OCI-LY3 (cell line): Measurements from ENCODE around the gene KIF1B.

ENCODE experiments used
- H2AFZ ChIP-seq: fragments of 200-600, 300-600 bp; shearing (Covaris generic); 2 replicates; pipeline ENCODE4 v1.6.0; 2014; ENCODE audit warnings: antibody characterized with exemption, low read depth, low read length
- H3K27ac ChIP-seq: fragments of 200-600, 300-600 bp; sonication (generic); 2 replicates; pipeline ENCODE4 v1.5.1; 2014; ENCODE audit warnings: mild to moderate bottlenecking, low read length, moderate library complexity, mixed read lengths
- H3K27me3 ChIP-seq: fragments of 200-600, 300-600 bp; sonication (generic); 2 replicates; pipeline ENCODE4 v1.6.1; 2014; ENCODE audit warnings: low read depth, low read length, mixed read lengths
- H3K36me3 ChIP-seq: fragments of 200-600, 300-600 bp; sonication (generic); replicated peaks from 2 replicates; pipeline ENCODE3; 2014; ENCODE audit warnings: low read depth, low read length, mixed read lengths
- H3K4me1 ChIP-seq: fragments of 300-600, 200-600 bp; sonication (generic); 2 replicates; pipeline ENCODE4 v1.6.1; 2014; ENCODE audit warnings: low read length, mixed read lengths
- H3K4me2 ChIP-seq: fragments of 200-600, 300-600 bp; sonication (generic); 2 replicates; pipeline ENCODE4 v1.6.1; 2014; ENCODE audit warnings: low read length, mixed read lengths
- H3K4me3 ChIP-seq: fragments of 300-600, 200-600 bp; sonication (generic); 2 replicates; pipeline ENCODE4 v1.5.1; 2014; ENCODE audit warnings: antibody characterized with exemption, mild to moderate bottlenecking, low read length, moderate library complexity
- H3K79me2 ChIP-seq: fragments of 300-600, 200-600 bp; shearing (Covaris generic); 2 replicates; pipeline ENCODE4 v1.6.1; 2014; ENCODE audit warnings: mild to moderate bottlenecking, low read length, mixed read lengths
- H3K9ac ChIP-seq: fragments of 300-600, 200-600 bp; shearing (Covaris generic); 2 replicates; pipeline ENCODE4 v1.6.0; 2014; ENCODE audit warnings: mild to moderate bottlenecking, low read length, moderate library complexity
- H3K9me3 ChIP-seq: fragments of 200-600, 300-600 bp; shearing (Covaris generic); 2 replicates; pipeline ENCODE4 v1.6.1; 2014; ENCODE audit warnings: low read length, mixed read lengths; ENCODE audit not compliant: insufficient read depth
- H4K20me1 ChIP-seq: fragments of 200-600, 300-600 bp; sonication (generic); 2 replicates; pipeline ENCODE4 v1.6.1; 2016; ENCODE audit warnings: low read length, mixed read lengths; ENCODE audit not compliant: insufficient read depth
- EZH2phosphoT487 ChIP-seq: fragments of 200-600 bp; shearing (Covaris generic); IDR thresholded peaks from 2 replicates; pipeline ENCODE4 v1.6.1; 2018; ENCODE audit warnings: antibody characterized with exemption, mixed run types, low read depth
- TF ChIP-seq, protein P1 (sequence below): fragments of 200-600, 300-600 bp; sonication (generic); IDR thresholded peaks from 2 replicates; pipeline ENCODE4 v1.5.1; 2014; ENCODE audit warnings: antibody characterized with exemption, low read length, low read depth

Gene KIF1B

DNA sequence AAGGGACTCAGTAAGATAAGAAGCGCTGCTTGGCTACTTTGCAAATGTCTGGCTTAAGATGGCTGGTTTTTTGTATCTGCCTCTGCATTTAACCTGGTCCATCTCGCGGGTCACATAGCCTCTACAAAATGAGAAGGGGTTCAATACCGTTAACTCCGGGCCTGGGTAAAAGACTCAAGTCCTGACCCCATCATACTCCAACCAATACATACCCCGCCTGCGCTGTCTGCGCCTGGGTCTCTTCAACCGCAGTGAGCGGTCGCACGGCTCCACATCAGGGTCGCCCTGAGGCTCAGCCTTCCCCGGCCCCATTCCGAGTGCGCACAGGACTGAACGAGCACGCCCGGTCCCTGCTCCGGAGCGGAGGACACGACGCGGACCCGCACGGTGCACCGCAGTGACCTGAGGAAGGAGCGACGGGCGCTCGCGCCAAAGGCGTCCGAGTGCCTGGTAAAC lies 187.9 kb downstream of the KIF1B start:
- Histone ChIP-seq H3K9me3 (no peaks in the 10 kb centered on the region), H3K9ac (peak overlapping the region; percentile 61), H3K4me1 (peaks cover 7% of the 10 kb centered on the region), H2AFZ (peak overlapping the region; percentile 47), H3K27me3 (no peaks in the 10 kb centered on the region), H3K4me2 (peak overlapping the region; percentile 57), H3K36me3 (peaks cover 7% of the 10 kb centered on the region), H3K79me2 (peaks cover 27% of the 10 kb centered on the region), H4K20me1 (no peaks in the 10 kb centered on the region), H3K27ac (peak overlapping the region; percentile 31; the same call in 1 of the 2 replicates), H3K4me3 (peak overlapping the region; percentile 89)
- TF ChIP-seq, protein P1, sequence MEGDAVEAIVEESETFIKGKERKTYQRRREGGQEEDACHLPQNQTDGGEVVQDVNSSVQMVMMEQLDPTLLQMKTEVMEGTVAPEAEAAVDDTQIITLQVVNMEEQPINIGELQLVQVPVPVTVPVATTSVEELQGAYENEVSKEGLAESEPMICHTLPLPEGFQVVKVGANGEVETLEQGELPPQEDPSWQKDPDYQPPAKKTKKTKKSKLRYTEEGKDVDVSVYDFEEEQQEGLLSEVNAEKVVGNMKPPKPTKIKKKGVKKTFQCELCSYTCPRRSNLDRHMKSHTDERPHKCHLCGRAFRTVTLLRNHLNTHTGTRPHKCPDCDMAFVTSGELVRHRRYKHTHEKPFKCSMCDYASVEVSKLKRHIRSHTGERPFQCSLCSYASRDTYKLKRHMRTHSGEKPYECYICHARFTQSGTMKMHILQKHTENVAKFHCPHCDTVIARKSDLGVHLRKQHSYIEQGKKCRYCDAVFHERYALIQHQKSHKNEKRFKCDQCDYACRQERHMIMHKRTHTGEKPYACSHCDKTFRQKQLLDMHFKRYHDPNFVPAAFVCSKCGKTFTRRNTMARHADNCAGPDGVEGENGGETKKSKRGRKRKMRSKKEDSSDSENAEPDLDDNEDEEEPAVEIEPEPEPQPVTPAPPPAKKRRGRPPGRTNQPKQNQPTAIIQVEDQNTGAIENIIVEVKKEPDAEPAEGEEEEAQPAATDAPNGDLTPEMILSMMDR, result no peak
- no peak for TF ChIP-seq EZH2phosphoT487

DNA sequence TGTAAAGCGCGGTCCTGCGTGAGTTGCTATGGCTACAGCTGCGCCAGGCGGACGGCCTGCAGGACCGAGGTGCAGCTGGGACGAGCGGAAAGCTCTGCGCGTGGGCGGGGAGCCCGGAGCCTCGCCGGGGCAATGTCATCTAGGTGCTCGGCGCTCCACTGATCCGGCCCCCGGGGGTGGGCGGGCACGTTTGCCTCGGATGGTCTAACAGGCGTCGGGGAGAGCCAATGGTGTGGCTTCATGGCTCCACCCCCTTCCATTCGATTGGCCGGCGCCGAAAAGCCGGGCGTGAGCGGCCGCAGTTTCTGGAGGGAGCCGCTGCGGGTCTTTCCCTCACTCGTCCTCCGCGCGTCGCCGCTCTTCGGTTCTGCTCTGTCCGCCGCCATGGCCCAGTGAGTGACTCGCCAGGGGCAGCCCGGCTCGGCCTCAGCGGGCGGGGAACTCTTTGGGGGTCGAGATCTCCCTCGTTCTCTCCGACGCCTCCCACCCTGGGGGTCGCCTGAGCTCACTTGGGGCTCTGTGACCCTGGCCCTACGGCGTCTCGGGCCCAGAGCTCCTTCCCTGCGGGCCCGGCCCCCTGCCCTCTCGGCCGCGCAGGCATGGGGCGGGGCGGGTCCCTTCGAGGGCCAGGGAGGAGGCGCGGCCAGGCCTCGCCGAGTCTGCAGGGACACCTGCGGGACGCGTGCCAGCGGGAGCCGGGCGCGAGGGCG lies 188.5 kb downstream of the KIF1B start, which contains the start of gene PGD:
Gene PGD, plus strand, starts transcription at position 331 of the 710 bp plus-strand sequence. Its CDS starts 54 bp downstream, at position 385.
- Histone ChIP-seq H3K27me3 (no peaks in the 10 kb centered on the region), H3K79me2 (peaks cover 27% of the 10 kb centered on the region), H3K4me2 (peak within 1 kb of the TSS; percentile 94), H3K4me1 (peaks cover 7% of the 10 kb centered on the region), H3K9me3 (no peaks in the 10 kb centered on the region), H4K20me1 (no peaks in the 10 kb centered on the region), H3K27ac (peak within 1 kb of the TSS; percentile 58), H2AFZ (peak within 1 kb of the TSS; percentile 47), H3K9ac (peak within 1 kb of the TSS; percentile 71), H3K36me3 (peaks cover 7% of the 10 kb centered on the region), H3K4me3 (peak within 1 kb of the TSS; percentile 89)
- no peak for TF ChIP-seq EZH2phosphoT487
- TF ChIP-seq, protein P1, result no peak

GRCh38 chr1:10399444-10399941 lies 189.1 kb downstream of the KIF1B start:
- TF ChIP-seq EZH2phosphoT487, result no peak
- TF ChIP-seq, protein P1, result no peak
- Histone ChIP-seq H3K9ac (peak overlapping the region; percentile 71), H2AFZ (no peak overlapping the region), H3K4me1 (peaks cover 7% of the 10 kb centered on the region), H3K4me2 (peak overlapping the region; percentile 94), H3K9me3 (no peaks in the 10 kb centered on the region), H3K36me3 (peaks cover 7% of the 10 kb centered on the region), H3K79me2 (peaks cover 27% of the 10 kb centered on the region), H3K27ac (peak overlapping the region; percentile 58), H3K4me3 (peak overlapping the region; percentile 89), H4K20me1 (no peaks in the 10 kb centered on the region), H3K27me3 (no peaks in the 10 kb centered on the region)

DNA sequence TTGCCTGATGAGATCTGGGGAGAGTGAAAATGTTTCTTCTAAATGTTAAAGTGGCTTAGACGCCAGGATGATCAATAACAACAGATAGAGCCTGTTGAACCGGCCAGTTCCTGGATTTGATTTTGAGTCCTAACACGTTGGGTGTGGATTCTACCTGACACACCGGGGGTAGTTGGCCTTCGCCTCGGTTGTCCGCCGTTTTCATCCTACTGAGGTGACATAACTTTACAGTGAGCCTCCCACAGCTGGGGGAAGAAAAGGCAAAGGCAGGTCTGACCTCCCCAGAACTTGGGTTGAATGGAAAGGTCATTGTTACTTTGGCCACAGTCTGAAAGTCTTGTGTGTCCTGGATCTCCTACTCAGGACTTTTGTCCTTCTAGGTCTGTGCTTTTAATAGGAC lies 189.6 kb downstream of the KIF1B start:
- no peak for TF ChIP-seq EZH2phosphoT487
- TF ChIP-seq, protein P1, result no peak
- H3K79me2 ChIP-seq, result peaks cover 27% of the 10 kb centered on the region
- H3K27ac ChIP-seq, result no peak overlapping the region
- no peak overlapping the region for H2AFZ ChIP-seq
- no peaks in the 10 kb centered on the region for H3K27me3 ChIP-seq
- peaks cover 7% of the 10 kb centered on the region for H3K4me1 ChIP-seq
- peak overlapping the region; percentile 71 for H3K9ac ChIP-seq
- H4K20me1 ChIP-seq, result no peaks in the 10 kb centered on the region
- no peaks in the 10 kb centered on the region for H3K9me3 ChIP-seq
- H3K4me3 ChIP-seq, result peak overlapping the region; percentile 89
- peak overlapping the region; percentile 94 for H3K4me2 ChIP-seq
- peaks cover 7% of the 10 kb centered on the region for H3K36me3 ChIP-seq
